HepG2 (cell line): ENCODE results near the gene PFKM. TPM values are rescaled to one million over a fixed set of nuclear protein-coding genes. Genes with fewer than 3 reads are reported as not detected.
A peak's percentile ranks its signal among the peaks of the same experiment; 100 is the strongest.

Experiments
- AGO2 ChIP-seq: fragments of 200-400 bp; formaldehyde crosslinking; optimal IDR thresholded peaks from 2 replicates; pipeline ENCODE3; 2017; ENCODE audit warnings: mild to moderate bottlenecking, low read depth, low read length, moderate library complexity
- GABPB1 ChIP-seq: IDR thresholded peaks from 2 replicates; pipeline ENCODE4 v1.6.1; 2016; ENCODE audit warnings: mild to moderate bottlenecking, missing genetic modification reagents, moderate library complexity, missing compliant biosample characterization
- GMEB2 ChIP-seq: IDR thresholded peaks from 2 replicates; pipeline ENCODE4 v1.6.1; 2016; ENCODE audit warnings: missing biosample characterization, missing genetic modification reagents, low read depth
- KIAA2018 ChIP-seq: sonication (generic); formaldehyde crosslinking; IDR thresholded peaks from 2 replicates; pipeline ENCODE4 v1.5.0; 2020; ENCODE audit warnings: mild to moderate bottlenecking, missing genetic modification reagents, borderline replicate concordance
- MIER2 ChIP-seq: IDR thresholded peaks from 2 replicates; pipeline ENCODE4 v1.6.1; 2016; ENCODE audit warnings: missing biosample characterization, missing genetic modification reagents
- ONECUT2 ChIP-seq: sonication (generic); formaldehyde crosslinking; IDR thresholded peaks from 2 replicates; pipeline ENCODE4 v1.4.0; 2020; ENCODE audit warnings: missing genetic modification reagents
- RFX5 ChIP-seq: IDR thresholded peaks from 2 replicates; pipeline ENCODE4 v1.6.1; 2011; ENCODE audit warnings: low read depth, low read length, improper control_type of control experiment
- RORA ChIP-seq: sonication (generic); formaldehyde crosslinking; IDR thresholded peaks from 2 replicates; pipeline ENCODE4 v1.5.0; 2020; ENCODE audit warnings: mild to moderate bottlenecking, missing genetic modification reagents, moderate library complexity
- STAG1 ChIP-seq: sonication (generic); formaldehyde crosslinking; IDR thresholded peaks from 2 replicates; pipeline ENCODE4 v1.4.0; 2020; ENCODE audit warnings: missing genetic modification reagents
- ZBTB26 ChIP-seq: IDR thresholded peaks from 2 replicates; pipeline ENCODE4 v1.6.1; 2016; ENCODE audit warnings: missing compliant biosample characterization, missing genetic modification reagents, borderline replicate concordance
- ZNF234 ChIP-seq: sonication (generic); formaldehyde crosslinking; conservative IDR thresholded peaks from 2 replicates; pipeline ENCODE4 v1.5.1; 2020; ENCODE audit warnings: mild to moderate bottlenecking, missing genetic modification reagents
- ZNF274 ChIP-seq: sonication (generic); formaldehyde crosslinking; IDR thresholded peaks from 2 replicates; pipeline ENCODE4 v1.5.1; 2020; ENCODE audit warnings: mild to moderate bottlenecking, missing genetic modification reagents
- ZNF468 ChIP-seq: sonication (generic); formaldehyde crosslinking; IDR thresholded peaks from 2 replicates; pipeline ENCODE4 v1.8.0; 2022; ENCODE audit warnings: mild to moderate bottlenecking, moderate library complexity, missing genetic modification reagents
- ZNF513 ChIP-seq: sonication (generic); formaldehyde crosslinking; conservative IDR thresholded peaks from 2 replicates; pipeline ENCODE4 v1.5.0; 2020; ENCODE audit warnings: missing genetic modification reagents
- ZNF569 ChIP-seq: sonication (generic); formaldehyde crosslinking; IDR thresholded peaks from 2 replicates; pipeline ENCODE4 v1.5.0; 2020; ENCODE audit warnings: mild to moderate bottlenecking, missing genetic modification reagents, moderate library complexity, borderline replicate concordance
- ZNF788 ChIP-seq: sonication (generic); formaldehyde crosslinking; IDR thresholded peaks from 2 replicates; pipeline ENCODE4 v1.5.0; 2020; ENCODE audit warnings: mild to moderate bottlenecking, missing genetic modification reagents, borderline replicate concordance
- polyA plus RNA-seq, 8 experiments: library from polyadenylated mRNA; depleted of rRNA in 3 of 8; stranded (reverse) in 7 of 8; unstranded in 1 of 8; fragments of >200 nt; fragmentation: Illumina TruSeq in 4 of 8; extraction: Trizol in 4 of 8; gene quantifications; 2 replicates each; pipeline versions ENCODE4 v1.2.1 to v1.2.3, GENCODE V29; 2011 to 2016; ENCODE audit warnings: low read depth in 4 of 8, missing spikeins in 1 of 8, mixed read lengths in 1 of 8; ENCODE audit not compliant: insufficient read depth in 1 of 8
- total RNA-seq, 5 experiments: library from RNA; depleted of rRNA; stranded (reverse); fragments of >200 nt; fragmentation: Illumina TruSeq; extraction: Trizol; gene quantifications; 2 replicates each; pipeline ENCODE4 v1.2.3, GENCODE V29; 2016; ENCODE audit warnings: low read depth in 1 of 5

PFKM gene
- total and polyA plus RNA-seq, 2 of the 13 experiments (the other 11 are each of a cell fraction or from before 2014, with no cell fraction given), result 1.9 to 2.4 TPM

- TF ChIP-seq GABPB1 (CRISPR knock-in tag), result no peak
- TF ChIP-seq ZNF468 (CRISPR knock-in tag), result no peak
- no peak for TF ChIP-seq RFX5
- TF ChIP-seq STAG1 (CRISPR knock-in tag), result no peak
- TF ChIP-seq ZNF234 (CRISPR knock-in tag), result no peak
- no peak for TF ChIP-seq RORA (CRISPR knock-in tag)
- no peak for TF ChIP-seq ZNF513 (CRISPR knock-in tag)
- TF ChIP-seq ZBTB26 (CRISPR knock-in tag), result no peak
- TF ChIP-seq ZNF788, result no peak
- peak; percentile 90 for TF ChIP-seq ONECUT2 (CRISPR knock-in tag)
- TF ChIP-seq MIER2 (CRISPR knock-in tag), result no peak
- no peak for TF ChIP-seq KIAA2018 (CRISPR knock-in tag)
- TF ChIP-seq AGO2, result no peak
- TF ChIP-seq GMEB2, result no peak
- no peak for TF ChIP-seq ZNF274 (CRISPR knock-in tag)
- TF ChIP-seq ZNF569 (CRISPR knock-in tag), result no peak
Measured at GRCh38 chr12:48123169-48123568, 4.0 kb downstream of the PFKM start (continued).
